ENCODE data around the gene PATZ1. TPM values are rescaled to one million over a fixed set of nuclear protein-coding genes. Genes with fewer than 3 reads are reported as not detected.
A peak's percentile ranks its signal among the peaks of the same experiment; 100 is the strongest.

PATZ1 gene
- total RNA-seq, 2 experiments from 2014 or later = 27.4 to 28.2 TPM

DNA sequence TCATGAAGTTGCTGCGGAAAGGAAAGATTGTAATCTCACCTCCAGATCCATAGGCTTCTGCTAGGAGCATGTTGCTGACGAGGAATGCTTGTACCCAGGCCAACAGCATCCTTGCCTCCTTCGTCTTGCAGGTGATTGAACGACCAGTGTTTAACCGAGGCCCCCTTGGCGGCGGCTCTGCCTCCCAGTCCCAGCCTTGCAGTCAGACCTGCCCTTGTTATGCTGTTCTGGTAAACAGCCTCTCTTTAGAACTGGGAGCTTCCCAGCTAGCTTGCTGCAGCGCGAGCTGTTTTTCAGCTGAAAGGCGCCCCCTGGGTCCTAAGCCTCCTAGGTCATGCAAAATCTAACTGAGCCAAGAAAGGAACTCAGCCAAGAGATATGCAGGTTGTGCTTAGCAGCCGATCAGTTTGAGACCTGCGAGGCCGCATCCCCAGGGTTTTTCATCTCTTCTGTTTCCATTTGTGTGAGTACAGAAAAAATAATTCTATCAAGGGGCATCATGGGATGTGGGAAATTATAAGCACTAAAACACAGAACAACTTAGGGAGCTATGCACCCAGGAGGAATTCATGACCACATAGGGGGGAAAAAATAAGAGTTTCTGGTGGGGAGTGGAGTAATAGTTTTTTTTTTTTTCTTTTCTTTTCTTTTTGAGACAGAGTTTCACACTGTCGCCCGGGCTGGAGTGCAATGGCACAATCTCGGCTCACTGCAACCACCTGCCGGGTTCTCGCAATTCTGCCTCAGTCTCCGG lies 53.7 kb downstream of the PATZ1 start, which contains the start of gene PIK3IP1:
PIK3IP1 (minus strand) TSS at position 253 of the 754 bp plus-strand sequence; CDS start at position 109, 144 bp downstream.
- peaks cover 74% of the 10 kb centered on the region for H3K4me1 Mint-ChIP-seq
- peaks cover 1% of the 10 kb centered on the region for H3K36me3 Mint-ChIP-seq
- no peaks in the 10 kb centered on the region for H3K9me3 Mint-ChIP-seq (ENCODE audit: low read depth)
- DNase-seq (peak; percentile 91), ATAC-seq (peak; percentile 55)
- peak within 1 kb of the TSS; percentile 86 for H3K27ac Mint-ChIP-seq
- CTCF ChIA-PET = interaction anchor here (0.7 to 7.2 kb wide), 17 partner anchors 9 to 847 kb away, joined by 3 to 51 read pairs (median 4); partner anchors contain the start of gene LIMK2
- peak within 1 kb of the TSS; percentile 97 for H3K4me3 Mint-ChIP-seq
- no peaks in the 10 kb centered on the region for H3K27me3 Mint-ChIP-seq

DNA sequence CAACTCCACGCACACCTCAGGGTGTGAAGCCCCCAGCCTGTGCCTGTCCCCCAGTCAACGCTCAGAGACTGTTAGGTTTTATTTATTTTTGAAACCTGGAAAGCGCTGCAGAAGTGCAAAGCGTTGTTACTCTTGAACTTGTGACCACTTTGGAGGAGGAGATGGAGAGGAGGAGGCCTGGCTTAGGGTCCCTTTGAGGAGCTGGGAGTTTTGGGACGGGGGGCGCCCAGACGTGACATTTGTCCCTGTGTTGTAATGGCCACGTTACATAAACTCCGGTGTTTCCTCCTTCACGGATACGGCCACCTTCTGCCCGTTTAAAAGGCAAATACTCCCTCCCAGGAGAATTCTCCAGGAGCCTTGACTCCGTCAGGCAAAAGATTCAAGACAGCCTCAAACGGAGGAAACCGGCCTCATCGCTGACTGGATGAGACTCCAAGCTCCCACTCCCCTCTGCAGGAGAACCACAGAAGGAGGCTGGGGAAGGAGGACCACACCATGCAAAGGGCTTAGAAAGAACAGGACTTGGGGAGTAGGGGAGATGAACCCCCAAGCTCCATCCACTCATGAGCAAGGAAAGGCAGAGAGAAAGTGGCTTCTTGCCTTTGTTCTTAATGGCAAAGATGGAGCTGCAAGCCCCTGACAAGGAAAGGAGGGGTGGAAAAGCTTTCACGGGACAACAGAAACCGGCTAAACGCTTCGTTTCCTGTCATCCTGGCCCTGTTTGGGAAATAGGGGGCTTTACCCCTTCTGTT lies 54.5 kb downstream of the PATZ1 start:
- ATAC-seq (no peak), DNase-seq (peak; percentile 49)
- no peaks in the 10 kb centered on the region for H3K9me3 Mint-ChIP-seq (ENCODE audit: low read depth)
- no peaks in the 10 kb centered on the region for H3K27me3 Mint-ChIP-seq
- CTCF ChIA-PET = interaction anchor here (0.8 to 7.2 kb wide), 15 partner anchors 9 to 211 kb away, joined by 3 to 51 read pairs (median 5); partner anchors contain the start of gene LIMK2
- peaks cover 76% of the 10 kb centered on the region for H3K4me1 Mint-ChIP-seq
- H3K4me3 Mint-ChIP-seq = peak overlapping the region; percentile 97
- peak overlapping the region; percentile 86 for H3K27ac Mint-ChIP-seq
- peaks cover 1% of the 10 kb centered on the region for H3K36me3 Mint-ChIP-seq

DNA sequence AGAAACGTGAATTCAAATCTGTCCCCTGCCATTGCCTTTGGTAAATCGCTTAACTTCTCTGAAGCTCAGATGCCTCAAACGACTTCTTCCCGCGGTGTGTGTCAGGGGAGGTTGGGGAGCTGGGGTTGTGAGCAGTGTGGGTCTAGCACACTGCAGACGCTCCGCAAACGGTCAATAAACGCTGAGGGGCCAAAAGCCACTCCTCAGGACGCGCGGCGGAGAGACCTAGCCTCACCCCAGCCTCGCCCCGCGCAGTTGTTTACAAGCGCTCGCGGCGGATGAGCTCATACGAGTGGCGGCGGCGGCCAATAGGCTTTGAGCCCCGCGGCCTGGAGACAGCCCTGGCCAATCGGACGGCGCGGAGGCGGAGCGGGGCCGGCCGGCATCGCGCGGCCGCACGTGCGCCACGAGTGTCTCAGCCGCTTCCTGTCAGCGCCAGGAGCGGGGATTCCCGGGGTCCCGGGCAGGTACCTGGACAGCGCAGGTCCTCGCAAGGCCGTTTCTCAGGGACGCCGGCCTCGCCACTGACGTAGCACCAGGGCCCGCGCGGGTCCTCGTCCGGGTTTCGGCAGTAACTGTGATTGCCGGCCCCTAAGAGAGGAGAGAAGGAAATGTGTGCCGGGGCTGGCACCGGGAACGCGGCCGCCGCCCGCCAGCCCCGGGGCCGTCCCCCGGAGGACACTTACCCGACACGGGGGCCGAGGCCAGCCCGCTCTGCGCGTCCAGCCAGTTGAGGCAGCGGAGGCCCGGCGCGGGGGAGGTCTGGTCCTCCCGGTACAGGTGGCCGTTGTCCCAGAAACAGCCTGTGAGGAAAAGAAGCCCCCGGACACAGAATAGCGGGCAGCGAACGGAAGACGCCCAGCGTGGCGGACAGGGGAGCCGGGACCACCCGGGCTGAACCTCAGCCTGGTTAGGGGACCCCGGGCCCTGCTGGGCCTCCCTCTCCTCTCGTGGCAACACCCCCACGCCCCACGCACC lies 55.4 kb downstream of the PATZ1 start:
- peaks cover 1% of the 10 kb centered on the region for H3K36me3 Mint-ChIP-seq
- DNase-seq (peak; percentile 97), ATAC-seq (peak; percentile 89)

DNA sequence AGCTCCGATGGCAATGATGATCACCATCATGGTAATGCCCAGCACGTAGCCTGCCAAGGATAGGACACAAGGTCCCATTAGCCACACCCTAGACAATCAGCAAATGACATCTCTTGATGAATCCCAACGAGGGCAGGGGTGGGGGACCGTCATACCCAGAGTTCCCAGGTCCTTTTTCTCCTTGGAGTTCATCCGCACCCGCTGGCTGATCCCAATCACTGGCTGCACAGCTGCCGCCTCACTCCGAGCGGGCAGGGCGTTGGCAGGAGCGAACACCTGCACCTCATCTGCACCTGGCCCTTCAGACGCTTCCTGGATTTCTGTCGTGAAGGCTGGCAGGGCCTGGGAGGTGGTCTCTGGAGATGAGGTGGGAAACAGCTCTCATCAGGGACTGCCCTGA lies 56.8 kb downstream of the PATZ1 start:
- H3K36me3 Mint-ChIP-seq = peaks cover 1% of the 10 kb centered on the region
- no peaks in the 10 kb centered on the region for H3K9me3 Mint-ChIP-seq (ENCODE audit: low read depth)

More for the DNA sequence above, 55.4 kb downstream of the PATZ1 start:
- Mint-ChIP-seq H3K4me3 (peak overlapping the region; percentile 97), H3K4me1 (peaks cover 75% of the 10 kb centered on the region), H3K27me3 (no peaks in the 10 kb centered on the region), H3K27ac (peak overlapping the region; percentile 99), H3K9me3 (ENCODE audit: low read depth) (no peaks in the 10 kb centered on the region)
- CTCF ChIA-PET = interaction anchor here (0.7 to 7.2 kb wide), 11 partner anchors 11 to 322 kb away, joined by 3 to 51 read pairs (median 5); partner anchors contain the start of genes LIMK2, PATZ1, SELENOM and TUG1

DNA sequence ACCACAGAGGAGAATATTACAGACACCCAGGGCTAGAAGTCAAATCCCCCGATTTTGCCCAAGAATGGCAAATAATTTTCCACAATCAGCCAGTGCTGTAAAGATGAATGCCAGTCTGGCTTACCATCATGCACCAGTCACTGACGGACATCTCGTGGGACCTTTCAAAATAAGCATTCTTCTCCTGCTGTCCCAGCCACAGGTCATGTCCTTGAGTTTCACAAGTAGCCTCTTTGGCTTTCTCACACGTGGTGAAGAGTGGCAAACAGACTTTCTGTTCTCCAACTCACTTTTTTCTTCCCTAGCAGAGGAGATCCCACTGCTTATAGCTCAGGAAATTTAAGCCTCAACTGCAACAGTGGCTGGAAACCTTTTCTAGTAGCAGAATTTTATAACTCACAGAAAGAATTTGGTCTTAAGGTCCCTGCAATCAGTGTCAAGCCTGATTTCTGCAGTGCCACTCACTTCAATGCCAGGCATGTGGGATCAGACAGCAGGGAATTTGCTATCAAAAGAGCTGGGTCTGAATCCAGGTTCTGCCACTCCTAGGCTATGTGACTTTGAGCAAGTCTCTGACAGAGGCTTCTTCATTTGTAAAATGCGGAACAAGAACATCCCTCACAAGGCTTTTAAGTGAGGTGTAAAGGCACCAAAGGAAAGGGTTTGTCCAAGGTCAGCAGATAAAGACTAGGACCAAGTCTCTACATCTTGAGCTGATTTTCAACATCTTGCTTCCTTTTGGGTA lies 57.5 kb downstream of the PATZ1 start:
- no peak for DNase-seq
- CTCF ChIA-PET = interaction anchor here (1.0 to 7.2 kb wide), 4 partner anchors 9 to 78 kb away, joined by 4 to 51 read pairs (median 20); partner anchors contain the start of gene LIMK2
- Mint-ChIP-seq H3K36me3 (peaks cover 1% of the 10 kb centered on the region), H3K9me3 (ENCODE audit: low read depth) (no peaks in the 10 kb centered on the region), H3K27ac (peak overlapping the region; percentile 99), H3K4me1 (peaks cover 79% of the 10 kb centered on the region), H3K4me3 (peak overlapping the region; percentile 97), H3K27me3 (no peaks in the 10 kb centered on the region)
- no peak for ATAC-seq

More for the DNA sequence above, 56.8 kb downstream of the PATZ1 start:
- peak overlapping the region; percentile 97 for H3K4me3 Mint-ChIP-seq
- peaks cover 82% of the 10 kb centered on the region for H3K4me1 Mint-ChIP-seq
- H3K27ac Mint-ChIP-seq = peak overlapping the region; percentile 99
- CTCF ChIA-PET = interaction anchor here (1.0 to 7.2 kb wide), 6 partner anchors 10 to 205 kb away, joined by 4 to 51 read pairs (median 8); partner anchors contain the start of gene LIMK2
- DNase-seq (no peak), ATAC-seq (no peak)
- H3K27me3 Mint-ChIP-seq = no peaks in the 10 kb centered on the region

DNA sequence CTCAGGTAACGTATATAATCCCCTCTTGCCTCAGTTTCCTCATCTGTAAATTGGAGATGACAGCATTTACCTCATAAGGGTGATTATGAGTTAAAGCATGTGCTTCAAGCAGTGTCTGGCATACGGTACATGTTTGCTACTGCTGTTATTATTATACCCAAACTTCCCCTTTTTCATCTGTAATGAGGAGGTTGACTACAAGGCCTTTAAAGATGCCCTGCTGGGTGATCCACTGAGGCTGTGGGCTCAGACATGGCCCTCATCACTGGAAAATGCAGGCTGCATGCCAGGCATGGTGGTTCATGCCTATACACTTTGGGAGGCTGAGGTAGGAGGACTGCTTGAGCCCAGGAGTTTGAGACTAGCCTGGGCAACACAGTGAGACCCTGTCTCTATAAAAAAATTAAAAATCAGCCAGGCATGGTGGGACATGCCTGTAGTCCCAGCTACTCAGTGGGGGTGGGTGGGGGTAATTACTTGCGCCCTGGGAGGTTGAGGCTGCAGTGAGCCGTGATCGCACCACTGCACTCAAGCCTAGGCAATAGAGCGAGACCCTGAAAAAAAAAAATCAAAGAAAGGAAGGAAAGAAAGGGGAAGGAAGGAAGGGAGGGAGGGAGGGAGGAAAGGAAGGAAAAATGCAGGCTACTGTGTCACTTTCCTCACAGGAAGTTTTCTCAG lies 58.2 kb downstream of the PATZ1 start:
- peaks cover 73% of the 10 kb centered on the region for H3K4me1 Mint-ChIP-seq
- H3K9me3 Mint-ChIP-seq (ENCODE audit: low read depth) = no peaks in the 10 kb centered on the region
- peaks cover 1% of the 10 kb centered on the region for H3K36me3 Mint-ChIP-seq
- peak overlapping the region; percentile 90 for H3K27ac Mint-ChIP-seq
- H3K27me3 Mint-ChIP-seq = no peaks in the 10 kb centered on the region
- H3K4me3 Mint-ChIP-seq = peak overlapping the region; percentile 40
- ATAC-seq (no peak), DNase-seq (no peak)
- CTCF ChIA-PET = interaction anchor here (5.7 to 7.2 kb wide), 2 partner anchors 14 to 77 kb away, joined by 36 to 51 read pairs; partner anchors contain the start of gene LIMK2

DNA sequence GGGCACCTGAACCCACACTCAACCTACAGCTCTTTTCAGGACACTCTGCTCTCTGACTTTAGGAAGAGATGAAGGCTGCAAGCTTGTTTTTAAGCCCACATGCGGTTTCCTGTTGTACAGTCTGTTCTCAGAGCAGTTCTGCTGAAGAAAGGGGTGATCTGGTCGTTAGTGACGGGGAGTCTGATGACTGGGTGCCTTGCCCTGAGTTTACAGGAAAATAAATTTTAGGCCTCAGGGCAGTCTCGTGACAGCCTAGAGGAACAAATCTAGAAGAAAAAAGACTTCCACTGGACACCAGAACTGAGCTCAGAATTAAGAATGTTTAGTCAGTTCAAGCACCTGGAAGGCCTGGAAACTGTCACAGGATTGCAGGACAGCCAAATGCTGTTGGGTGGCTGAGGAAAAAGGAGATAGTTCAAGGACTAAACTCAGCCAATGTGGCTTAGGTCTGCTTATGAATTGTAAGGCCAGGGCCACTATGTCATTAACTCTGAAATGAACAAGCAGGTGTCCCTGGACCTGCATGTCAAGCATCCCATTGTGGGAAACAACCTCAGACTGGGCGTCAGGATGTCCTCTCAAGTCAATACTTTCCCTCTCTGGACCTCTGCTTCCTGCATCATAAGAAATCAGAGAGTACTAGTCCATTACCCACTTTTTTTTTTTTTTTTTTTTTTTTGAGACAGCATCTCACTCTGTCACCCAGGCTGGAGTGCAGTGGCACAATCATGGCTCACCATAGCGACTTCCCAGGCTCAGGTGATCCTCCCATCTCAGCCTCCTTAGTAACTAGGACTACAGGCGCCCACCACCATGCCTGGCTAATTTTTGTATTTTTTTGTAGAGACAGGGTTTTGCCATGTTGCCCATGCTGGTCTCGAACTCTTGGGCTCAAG lies 59.5 kb downstream of the PATZ1 start:
- peak overlapping the region; percentile 90 for H3K27ac Mint-ChIP-seq
- no peaks in the 10 kb centered on the region for H3K27me3 Mint-ChIP-seq
- peak overlapping the region; percentile 24 for H3K4me3 Mint-ChIP-seq
- H3K9me3 Mint-ChIP-seq (ENCODE audit: low read depth) = no peaks in the 10 kb centered on the region
- ATAC-seq (peak; percentile 53), DNase-seq (peak; percentile 85)
- peaks cover 1% of the 10 kb centered on the region for H3K36me3 Mint-ChIP-seq
- H3K4me1 Mint-ChIP-seq = peaks cover 60% of the 10 kb centered on the region
- CTCF ChIA-PET = interaction anchor here (0.6 to 2.7 kb wide), 7 partner anchors 11 to 373 kb away, joined by 3 to 26 read pairs (median 4); partner anchors contain the start of gene LIMK2

DNA sequence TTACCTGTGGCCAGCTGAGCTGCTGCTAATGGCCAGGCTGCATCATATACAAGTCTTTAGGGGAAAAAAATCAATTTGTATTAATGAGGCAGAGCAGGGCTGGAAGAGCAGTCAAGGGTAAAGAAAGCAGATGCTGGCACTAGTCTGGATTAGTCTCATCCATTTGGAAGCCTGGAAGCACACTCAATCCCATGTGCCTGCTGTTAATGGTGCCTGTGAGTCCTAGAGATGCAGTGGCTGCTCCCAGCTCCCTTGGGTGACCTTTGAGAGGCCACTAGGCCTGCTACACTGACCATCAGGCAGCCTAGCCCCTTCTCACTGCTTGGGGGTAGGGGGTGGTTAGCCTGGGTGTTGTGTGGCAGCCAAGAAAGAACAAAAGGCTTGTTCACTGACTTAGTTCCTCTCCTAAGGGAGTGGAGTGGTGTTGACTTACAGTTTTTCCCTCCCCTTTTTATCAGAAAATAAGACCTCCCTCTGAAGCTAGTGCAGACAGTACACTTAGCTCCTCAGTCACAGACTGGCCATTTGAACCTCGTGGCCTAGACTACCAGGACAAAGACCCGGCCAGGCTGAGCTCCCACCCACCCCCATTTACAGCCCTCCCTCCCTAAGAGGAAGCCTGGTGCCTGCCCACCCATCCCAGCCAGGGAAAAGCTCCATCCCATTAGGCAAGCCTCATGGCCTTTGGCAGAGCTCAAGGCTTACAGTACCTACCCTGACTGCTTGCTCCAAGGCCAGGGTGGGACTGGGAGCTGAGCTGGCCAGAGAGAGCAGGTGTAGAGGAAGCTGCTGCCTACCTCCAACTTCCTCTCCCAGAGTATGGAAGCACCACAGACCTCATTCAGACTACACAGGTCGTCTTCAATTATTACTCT lies 61.6 kb downstream of the PATZ1 start:
- H3K4me3 Mint-ChIP-seq = no peak overlapping the region

DNA sequence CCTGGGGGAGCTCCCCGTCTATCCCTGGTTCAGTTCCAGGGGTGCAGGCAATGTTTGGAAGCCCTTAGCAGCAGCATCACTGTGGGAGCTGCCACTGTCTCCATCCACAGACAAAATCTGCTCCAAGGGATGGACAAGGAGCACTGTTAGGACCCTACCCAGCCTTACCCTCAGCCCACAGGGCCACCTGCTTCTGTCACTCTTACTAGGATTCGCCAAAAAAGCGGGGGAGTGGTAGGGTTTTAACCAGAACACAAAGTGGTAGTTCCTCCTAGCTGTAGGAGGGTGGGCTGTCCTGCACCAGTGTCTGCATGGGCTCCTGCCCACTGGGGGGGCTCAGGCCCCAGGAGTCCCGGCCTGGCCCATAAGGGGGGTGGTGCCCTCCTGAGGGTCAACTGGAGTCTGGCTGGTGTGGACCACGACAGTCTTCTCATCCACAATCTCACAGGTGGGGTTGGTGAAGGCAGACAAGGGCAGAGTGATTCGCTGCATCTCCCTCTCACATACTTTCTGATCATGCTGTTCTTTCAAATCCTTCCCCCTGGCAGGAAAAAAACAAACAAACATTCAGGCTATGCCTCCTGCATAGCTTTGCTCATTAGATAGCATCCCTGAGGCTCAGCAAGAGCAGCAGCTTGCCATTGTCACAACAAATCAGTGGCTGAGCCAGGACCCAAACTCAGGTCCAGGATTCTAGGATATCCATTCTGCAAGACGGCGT lies 63.2 kb downstream of the PATZ1 start:
- peaks cover 50% of the 10 kb centered on the region for H3K4me1 Mint-ChIP-seq
- H3K27me3 Mint-ChIP-seq = no peaks in the 10 kb centered on the region
- no peak for ATAC-seq
- no peaks in the 10 kb centered on the region for H3K9me3 Mint-ChIP-seq (ENCODE audit: low read depth)
- CTCF ChIA-PET = interaction anchor here (1.2 to 1.4 kb wide), 3 partner anchors 10 to 176 kb away, joined by 3 to 5 read pairs (median 3); partner anchors contain the start of gene SELENOM
- no peak overlapping the region for H3K27ac Mint-ChIP-seq
- no peak overlapping the region for H3K4me3 Mint-ChIP-seq
- no peak for DNase-seq
- H3K36me3 Mint-ChIP-seq = peaks cover 2% of the 10 kb centered on the region

More for the DNA sequence above, 61.6 kb downstream of the PATZ1 start:
- no peaks in the 10 kb centered on the region for H3K9me3 Mint-ChIP-seq (ENCODE audit: low read depth)
- peaks cover 52% of the 10 kb centered on the region for H3K4me1 Mint-ChIP-seq
- ATAC-seq = no peak
- DNase-seq = no peak
- peaks cover 2% of the 10 kb centered on the region for H3K36me3 Mint-ChIP-seq
- CTCF ChIA-PET = interaction anchor here (0.6 to 2.7 kb wide), 5 partner anchors 9 to 72 kb away, joined by 3 to 26 read pairs (median 5); partner anchors contain the start of gene LIMK2
- peak overlapping the region; percentile 90 for H3K27ac Mint-ChIP-seq
- H3K27me3 Mint-ChIP-seq = no peaks in the 10 kb centered on the region
